Cardiac ventricle fibroblast (primary cell): Measurements from ENCODE around the gene SHISA5. TPM values are rescaled to one million over a fixed set of nuclear protein-coding genes. Genes with fewer than 3 reads are reported as not detected.

Experiments
- total RNA-seq: library from RNA; depleted of rRNA; stranded (reverse); fragments of >200 nt; gene quantifications from 2 replicates; pipeline ENCODE4 v1.2.3, GENCODE V29; 2015

SHISA5 gene, protein sequence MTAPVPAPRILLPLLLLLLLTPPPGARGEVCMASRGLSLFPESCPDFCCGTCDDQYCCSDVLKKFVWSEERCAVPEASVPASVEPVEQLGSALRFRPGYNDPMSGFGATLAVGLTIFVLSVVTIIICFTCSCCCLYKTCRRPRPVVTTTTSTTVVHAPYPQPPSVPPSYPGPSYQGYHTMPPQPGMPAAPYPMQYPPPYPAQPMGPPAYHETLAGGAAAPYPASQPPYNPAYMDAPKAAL
- 119 and 121 TPM in 2 replicates for total RNA-seq

DNA sequence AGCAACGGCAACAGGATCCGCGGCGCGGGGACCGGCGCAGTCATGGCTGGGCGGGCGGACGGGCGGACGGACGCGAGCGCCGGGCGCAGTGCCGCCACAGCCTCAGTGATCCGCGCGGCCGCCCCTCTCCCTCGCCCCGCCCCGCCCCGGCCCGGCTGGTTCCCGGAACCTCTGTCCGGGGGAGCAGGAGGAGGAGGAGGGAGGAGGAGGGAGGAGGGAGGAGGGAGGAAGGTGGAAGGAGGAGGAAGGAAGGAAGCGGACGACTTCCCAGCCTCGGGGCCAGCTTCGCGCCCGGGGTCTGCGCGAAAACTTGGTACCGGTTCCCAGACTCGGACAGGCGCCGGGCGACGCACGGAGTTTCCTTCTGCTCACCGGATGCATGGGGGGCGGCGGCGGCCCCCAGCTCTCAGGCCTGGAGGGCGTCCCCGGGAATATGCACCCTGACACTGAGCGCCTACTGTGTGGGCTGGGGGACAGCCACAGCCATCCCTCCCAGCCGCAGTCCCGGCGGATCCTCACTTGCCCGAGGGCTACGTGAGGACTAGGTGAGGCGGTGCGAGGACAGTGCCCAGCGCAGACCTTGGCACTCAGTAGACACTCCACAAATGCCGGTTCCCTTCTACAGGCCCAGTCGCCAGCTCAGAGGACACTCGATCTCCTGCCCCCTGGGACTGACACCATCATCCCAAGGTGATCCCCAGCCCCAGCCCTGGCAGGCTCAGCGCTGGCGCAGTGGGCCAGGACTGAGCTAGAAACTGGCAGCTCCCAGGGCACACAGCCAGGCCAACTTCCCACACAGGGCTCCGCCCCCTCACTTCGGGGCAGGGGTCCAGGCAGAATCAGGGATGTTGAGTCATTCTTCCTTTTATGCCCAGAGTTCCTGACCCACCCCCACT, at the start of gene SHISA5:
TSS of gene SHISA5 (minus strand) at position 124 of the 896 bp plus-strand sequence. CDS start at position 44, 80 bp downstream.

DNA sequence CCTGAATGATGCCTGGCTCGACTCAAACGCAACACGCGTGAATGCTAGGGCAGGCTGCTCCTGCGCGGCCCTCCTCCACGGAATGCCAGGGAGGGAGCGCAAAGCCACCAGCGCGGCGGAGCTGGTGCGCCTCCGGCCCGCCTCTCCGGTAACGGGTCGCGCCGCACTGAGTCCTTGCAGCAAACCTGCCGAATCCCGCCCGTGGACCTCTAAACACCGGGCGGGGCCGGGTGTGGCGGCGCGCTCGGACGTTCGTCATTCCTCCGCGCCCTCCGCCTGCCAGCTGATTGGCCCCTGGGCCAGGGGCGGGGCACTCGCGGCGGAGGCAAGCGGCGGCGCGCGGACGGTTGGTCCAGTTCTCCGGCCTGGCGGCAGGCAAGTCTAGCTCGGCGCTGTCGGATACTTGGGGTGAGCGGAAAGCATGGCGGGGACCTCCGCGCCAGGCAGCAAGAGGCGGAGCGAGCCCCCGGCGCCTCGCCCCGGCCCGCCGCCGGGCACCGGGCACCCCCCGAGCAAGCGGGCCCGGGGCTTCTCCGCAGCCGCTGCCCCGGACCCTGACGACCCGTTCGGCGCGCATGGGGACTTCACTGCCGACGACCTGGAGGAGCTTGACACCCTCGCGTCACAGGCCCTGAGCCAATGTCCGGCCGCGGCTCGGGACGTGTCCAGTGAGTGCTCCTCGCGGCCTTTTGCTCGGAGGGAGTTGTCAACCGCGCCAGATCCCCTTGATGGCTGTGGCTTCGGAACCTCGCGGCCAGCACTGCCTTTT, 57.4 kb downstream of the SHISA5 start, which contains the start of gene ATRIP:
TSS of gene ATRIP (plus strand) at position 313 of the 769 bp plus-strand sequence. CDS start at position 422, 109 bp downstream.

DNA sequence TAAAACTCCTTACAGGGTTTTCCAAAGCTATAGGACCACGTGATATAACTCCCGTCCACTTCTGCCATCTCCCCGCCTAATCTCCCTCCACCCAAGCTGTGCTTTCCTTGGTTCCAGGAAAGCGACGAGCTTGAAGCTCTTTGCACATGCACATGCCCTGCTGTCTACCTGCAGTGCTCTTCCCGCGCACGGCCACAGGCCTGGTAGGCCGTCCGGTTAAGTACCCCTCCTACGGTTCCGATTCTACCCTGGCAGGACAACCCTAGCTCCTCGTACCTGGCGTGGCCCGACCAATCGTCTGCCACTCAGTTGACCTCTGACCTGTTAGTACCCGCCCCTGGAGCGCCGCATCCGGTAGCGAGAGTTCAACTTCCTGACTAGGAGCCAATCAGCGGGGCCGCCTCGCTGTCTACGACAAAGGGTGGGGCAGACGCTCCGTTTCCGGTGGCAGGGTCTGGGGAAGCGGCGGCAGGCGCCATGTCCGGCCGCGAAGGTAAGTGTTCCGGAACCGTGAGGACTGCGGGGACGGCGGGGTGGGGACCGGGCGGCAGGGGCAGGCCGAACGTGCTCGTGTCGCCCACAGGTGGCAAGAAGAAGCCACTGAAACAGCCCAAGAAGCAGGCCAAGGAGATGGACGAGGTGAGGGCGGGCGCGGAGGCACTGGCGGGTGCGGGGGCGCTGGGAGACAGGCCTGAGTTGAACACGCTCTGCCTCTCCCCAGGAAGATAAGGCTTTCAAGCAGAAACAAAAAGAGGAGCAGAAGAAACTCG, 64.0 kb downstream of the SHISA5 start, which contains the start of the genes CCDC51 and TMA7:
TSS of gene CCDC51 (minus strand) at position 300 of the 770 bp plus-strand sequence. CDS start 4,991 bp downstream, outside the sequence.
TSS of gene TMA7 (plus strand) at position 438 of the 770 bp plus-strand sequence. CDS start at position 478, 40 bp downstream.

DNA sequence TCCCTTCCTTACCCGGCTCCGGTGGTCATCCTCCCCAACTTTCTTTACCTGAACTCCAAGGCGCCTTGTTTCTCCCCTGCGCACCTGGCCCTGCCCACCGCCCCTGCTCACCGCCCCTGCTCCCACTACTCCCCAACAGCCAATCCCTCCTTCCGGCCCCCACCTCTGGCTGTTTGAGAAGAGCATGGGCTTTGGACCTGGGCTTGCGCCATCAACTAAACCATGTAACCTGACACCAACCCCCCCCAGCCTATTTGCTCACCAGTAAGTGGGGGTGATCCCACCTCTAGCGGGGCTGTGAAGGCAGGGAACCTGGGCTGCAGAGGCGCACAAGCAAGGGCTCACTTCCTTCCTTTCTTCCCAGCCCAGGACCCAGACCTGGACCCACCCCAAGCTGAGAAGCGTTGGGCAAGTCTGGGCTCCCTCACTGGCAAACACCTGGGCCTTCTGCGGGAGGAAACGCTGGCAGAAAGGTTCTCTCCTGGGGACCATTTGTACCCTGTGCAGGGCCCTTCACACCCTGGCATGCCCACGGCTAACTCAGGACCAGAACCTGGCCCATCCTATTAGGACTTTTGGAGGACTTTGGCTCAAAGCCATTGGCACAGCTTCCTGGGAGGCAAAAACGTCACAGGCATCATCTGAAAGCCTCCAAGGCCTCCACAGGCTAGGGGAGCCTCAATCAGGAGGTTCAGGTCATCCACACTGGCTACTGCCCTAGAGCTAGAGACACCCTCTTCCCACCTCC, 73.8 kb downstream of the SHISA5 start, which contains the start of gene PLXNB1:
TSS of gene PLXNB1 (minus strand) at position 127 of the 748 bp plus-strand sequence. CDS start 5,475 bp downstream, outside the sequence.

Other genes with a start within 250 kb of the SHISA5 start
- 9.5 and 28.0 TPM in 2 replicates for gene NME6, start 202.8 kb downstream of the SHISA5 start, total RNA-seq
- not detected in 2 replicates for gene SPINK8, start 170.5 kb downstream of the SHISA5 start, total RNA-seq
- not detected in 2 replicates for gene FBXW12, start 132.0 kb downstream of the SHISA5 start, total RNA-seq
- gene PLXNB1, start 74.1 kb downstream of the SHISA5 start, total RNA-seq: 10.9 and 12.4 TPM in 2 replicates
- 15.8 and 17.2 TPM in 2 replicates for gene CCDC51, start 64.1 kb downstream of the SHISA5 start, total RNA-seq
- 298 and 375 TPM in 2 replicates for gene TMA7, start 63.9 kb downstream of the SHISA5 start, total RNA-seq
- 4.7 and 5.3 TPM in 2 replicates for gene ATRIP, start 57.4 kb downstream of the SHISA5 start, total RNA-seq
- gene PFKFB4, start 52.6 kb upstream of the SHISA5 start, total RNA-seq: 12.0 and 14.8 TPM in 2 replicates
- gene UCN2, start 59.6 kb upstream of the SHISA5 start, total RNA-seq: 0.31 and 0.64 TPM in 2 replicates
- gene COL7A1, start 91.2 kb upstream of the SHISA5 start, total RNA-seq: 9.5 and 13.6 TPM in 2 replicates
- 130 and 150 TPM in 2 replicates for gene UQCRC1, start 105.5 kb upstream of the SHISA5 start, total RNA-seq
- gene TMEM89, start 117.6 kb upstream of the SHISA5 start, total RNA-seq: not detected in 2 replicates
- 17.7 and 19.2 TPM in 2 replicates for gene SLC26A6, start 131.3 kb upstream of the SHISA5 start, total RNA-seq
- 1.5 and 2.2 TPM in 2 replicates for gene CELSR3, start 158.7 kb upstream of the SHISA5 start, total RNA-seq
- 21.4 and 28.5 TPM in 2 replicates for gene NCKIPSD, start 181.7 kb upstream of the SHISA5 start, total RNA-seq
- 56.8 and 63.0 TPM in 2 replicates for gene IP6K2, start 213.0 kb upstream of the SHISA5 start, total RNA-seq